ENCODE data around the gene JSRP1.

The JSRP1 gene

GRCh38 chr19:2249010-2249866 lies 7.0 kb downstream of the JSRP1 start, which contains the start of gene AMH:
AMH (plus strand) TSS chr19:2249323; CDS start chr19:2249333, 10 bp downstream.
- no peak for TF ChIP-seq SPI1 (IDR thresholded peaks at IDR 0.05; ENCODE audit: borderline replicate concordance, low read depth)
- TF ChIP-seq, protein P1, sequence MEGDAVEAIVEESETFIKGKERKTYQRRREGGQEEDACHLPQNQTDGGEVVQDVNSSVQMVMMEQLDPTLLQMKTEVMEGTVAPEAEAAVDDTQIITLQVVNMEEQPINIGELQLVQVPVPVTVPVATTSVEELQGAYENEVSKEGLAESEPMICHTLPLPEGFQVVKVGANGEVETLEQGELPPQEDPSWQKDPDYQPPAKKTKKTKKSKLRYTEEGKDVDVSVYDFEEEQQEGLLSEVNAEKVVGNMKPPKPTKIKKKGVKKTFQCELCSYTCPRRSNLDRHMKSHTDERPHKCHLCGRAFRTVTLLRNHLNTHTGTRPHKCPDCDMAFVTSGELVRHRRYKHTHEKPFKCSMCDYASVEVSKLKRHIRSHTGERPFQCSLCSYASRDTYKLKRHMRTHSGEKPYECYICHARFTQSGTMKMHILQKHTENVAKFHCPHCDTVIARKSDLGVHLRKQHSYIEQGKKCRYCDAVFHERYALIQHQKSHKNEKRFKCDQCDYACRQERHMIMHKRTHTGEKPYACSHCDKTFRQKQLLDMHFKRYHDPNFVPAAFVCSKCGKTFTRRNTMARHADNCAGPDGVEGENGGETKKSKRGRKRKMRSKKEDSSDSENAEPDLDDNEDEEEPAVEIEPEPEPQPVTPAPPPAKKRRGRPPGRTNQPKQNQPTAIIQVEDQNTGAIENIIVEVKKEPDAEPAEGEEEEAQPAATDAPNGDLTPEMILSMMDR (IDR thresholded peaks at IDR 0.05; ENCODE audit: insufficient read depth, low read length): no peak
- peak; percentile 35; the same call in 1 of the 2 replicates for TF ChIP-seq POLR2AphosphoS5 (IDR thresholded peaks at IDR 0.05; ENCODE audit: low read depth)
- TF ChIP-seq GABPA (IDR thresholded peaks at IDR 0.05; ENCODE audit: low read depth): no peak
- TF ChIP-seq, protein P2, sequence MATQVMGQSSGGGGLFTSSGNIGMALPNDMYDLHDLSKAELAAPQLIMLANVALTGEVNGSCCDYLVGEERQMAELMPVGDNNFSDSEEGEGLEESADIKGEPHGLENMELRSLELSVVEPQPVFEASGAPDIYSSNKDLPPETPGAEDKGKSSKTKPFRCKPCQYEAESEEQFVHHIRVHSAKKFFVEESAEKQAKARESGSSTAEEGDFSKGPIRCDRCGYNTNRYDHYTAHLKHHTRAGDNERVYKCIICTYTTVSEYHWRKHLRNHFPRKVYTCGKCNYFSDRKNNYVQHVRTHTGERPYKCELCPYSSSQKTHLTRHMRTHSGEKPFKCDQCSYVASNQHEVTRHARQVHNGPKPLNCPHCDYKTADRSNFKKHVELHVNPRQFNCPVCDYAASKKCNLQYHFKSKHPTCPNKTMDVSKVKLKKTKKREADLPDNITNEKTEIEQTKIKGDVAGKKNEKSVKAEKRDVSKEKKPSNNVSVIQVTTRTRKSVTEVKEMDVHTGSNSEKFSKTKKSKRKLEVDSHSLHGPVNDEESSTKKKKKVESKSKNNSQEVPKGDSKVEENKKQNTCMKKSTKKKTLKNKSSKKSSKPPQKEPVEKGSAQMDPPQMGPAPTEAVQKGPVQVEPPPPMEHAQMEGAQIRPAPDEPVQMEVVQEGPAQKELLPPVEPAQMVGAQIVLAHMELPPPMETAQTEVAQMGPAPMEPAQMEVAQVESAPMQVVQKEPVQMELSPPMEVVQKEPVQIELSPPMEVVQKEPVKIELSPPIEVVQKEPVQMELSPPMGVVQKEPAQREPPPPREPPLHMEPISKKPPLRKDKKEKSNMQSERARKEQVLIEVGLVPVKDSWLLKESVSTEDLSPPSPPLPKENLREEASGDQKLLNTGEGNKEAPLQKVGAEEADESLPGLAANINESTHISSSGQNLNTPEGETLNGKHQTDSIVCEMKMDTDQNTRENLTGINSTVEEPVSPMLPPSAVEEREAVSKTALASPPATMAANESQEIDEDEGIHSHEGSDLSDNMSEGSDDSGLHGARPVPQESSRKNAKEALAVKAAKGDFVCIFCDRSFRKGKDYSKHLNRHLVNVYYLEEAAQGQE (IDR thresholded peaks at IDR 0.05; ENCODE audit: insufficient replicate concordance, low read depth): no peak
- H3K27ac ChIP-seq (replicated peaks): no peak within 1 kb of the TSS

GRCh38 chr19:2248136-2249009 lies 7.8 kb downstream of the JSRP1 start:
- Histone ChIP-seq H3K27ac (replicated peaks) (no peak overlapping the region), H3K27me3 (ENCODE audit: insufficient read depth, poor library complexity, severe bottlenecking) (peaks cover 27% of the 10 kb centered on the region), H3K4me3 (replicated peaks; ENCODE audit: insufficient read depth, low read length) (no peak overlapping the region)
- DNase-seq (ENCODE audit: low read depth in 1 of 2, low spot score in 1 of 2): no peak
- no peak for TF ChIP-seq GABPA (IDR thresholded peaks at IDR 0.05; ENCODE audit: low read depth)
- TF ChIP-seq SPI1 (IDR thresholded peaks at IDR 0.05; ENCODE audit: borderline replicate concordance, low read depth): no peak
- TF ChIP-seq POLR2AphosphoS5 (IDR thresholded peaks at IDR 0.05; ENCODE audit: low read depth): no peak
- TF ChIP-seq, protein P2 (IDR thresholded peaks at IDR 0.05; ENCODE audit: insufficient replicate concordance, low read depth): no peak
- TF ChIP-seq, protein P1 (IDR thresholded peaks at IDR 0.05; ENCODE audit: insufficient read depth, low read length): no peak

More at GRCh38 chr19:2249010-2249866, 7.0 kb downstream of the JSRP1 start, which contains the start of gene AMH:
- no peak for DNase-seq (ENCODE audit: low read depth in 1 of 2, low spot score in 1 of 2)
- Histone ChIP-seq H3K4me3 (replicated peaks; ENCODE audit: insufficient read depth, low read length) (no peak within 1 kb of the TSS), H3K27me3 (ENCODE audit: insufficient read depth, poor library complexity, severe bottlenecking) (peaks cover 27% of the 10 kb centered on the region)

DNA sequence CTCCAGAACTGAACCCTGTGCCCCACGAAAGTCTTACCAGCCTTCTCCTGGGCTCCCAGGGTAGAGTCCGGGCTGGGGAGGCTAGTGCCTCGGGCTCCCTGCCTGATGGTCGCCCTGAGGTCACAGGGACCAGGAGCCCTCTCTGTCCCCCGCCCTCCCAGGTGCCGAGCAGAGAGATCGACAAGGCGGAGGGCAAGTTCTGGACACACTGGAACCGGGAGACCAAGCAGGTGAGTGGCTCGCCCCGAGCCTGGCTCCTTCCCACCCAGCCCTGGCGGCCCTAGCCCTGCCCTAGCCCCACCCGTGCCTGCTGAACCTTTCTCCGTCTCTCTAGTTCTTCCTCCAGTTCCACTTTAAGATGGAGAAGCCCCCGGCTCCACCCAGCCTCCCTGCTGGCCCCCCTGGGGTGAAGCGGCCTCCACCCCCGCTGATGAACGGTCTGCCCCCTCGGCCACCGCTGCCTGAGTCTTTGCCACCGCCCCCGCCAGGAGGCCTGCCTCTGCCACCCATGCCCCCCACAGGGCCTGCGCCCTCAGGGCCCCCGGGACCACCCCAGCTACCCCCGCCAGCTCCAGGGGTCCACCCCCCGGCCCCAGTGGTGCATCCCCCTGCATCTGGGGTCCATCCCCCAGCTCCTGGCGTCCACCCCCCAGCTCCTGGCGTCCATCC lies 8.7 kb downstream of the JSRP1 start:
- no peak for TF ChIP-seq GABPA (IDR thresholded peaks at IDR 0.05; ENCODE audit: low read depth)
- TF ChIP-seq POLR2AphosphoS5 (IDR thresholded peaks at IDR 0.05; ENCODE audit: low read depth): no peak
- TF ChIP-seq, protein P1 (IDR thresholded peaks at IDR 0.05; ENCODE audit: insufficient read depth, low read length): no peak
- TF ChIP-seq SPI1 (IDR thresholded peaks at IDR 0.05; ENCODE audit: borderline replicate concordance, low read depth): no peak
- TF ChIP-seq, protein P2 (IDR thresholded peaks at IDR 0.05; ENCODE audit: insufficient replicate concordance, low read depth): no peak
- H3K27me3 ChIP-seq (ENCODE audit: insufficient read depth, poor library complexity, severe bottlenecking): peaks cover 21% of the 10 kb centered on the region
- no peak for DNase-seq (ENCODE audit: low read depth in 1 of 2, low spot score in 1 of 2)
- H3K4me3 ChIP-seq (replicated peaks; ENCODE audit: insufficient read depth, low read length): no peak overlapping the region
- H3K27ac ChIP-seq (replicated peaks): no peak overlapping the region
